Activated gamma-delta T cell (primary cell): ENCODE results near the gene IRX2.

Experiments used
- DNase-seq: peaks from one replicate; lab custom pipeline; 2025; lab: John Stamatoyannopoulos, UW

The IRX2 gene

GRCh38 chr5:2756211-2757152, 5.0 kb upstream of the IRX2 start:
- DNase-seq = no peak

DNA sequence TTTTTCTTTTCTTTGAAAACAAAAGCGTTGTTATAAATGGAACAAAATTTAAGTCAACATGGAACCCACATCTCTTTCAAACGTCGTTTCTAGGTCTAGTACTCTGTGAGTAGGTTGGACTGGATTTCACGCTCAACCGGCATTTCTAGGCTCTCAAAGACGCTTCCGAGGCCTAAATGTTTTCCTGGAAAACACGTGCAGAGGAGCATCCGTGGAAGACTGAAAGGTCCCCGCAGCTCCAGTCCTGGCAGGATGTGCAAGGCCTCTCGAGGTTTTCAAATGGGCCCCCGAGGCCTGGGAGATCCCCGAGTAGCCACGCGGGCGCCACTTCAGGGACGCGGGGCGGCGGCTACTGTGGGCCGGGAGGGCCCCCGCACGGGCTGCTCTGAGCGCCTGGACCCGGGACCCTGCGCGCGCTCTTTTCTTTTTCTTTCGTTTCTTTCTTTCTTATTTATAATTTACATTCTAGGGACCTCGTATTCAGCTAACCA, 4.2 kb upstream of the IRX2 start:
- DNase-seq = no peak

- DNase-seq = no peak
These were observed 3.7 kb upstream of the IRX2 start for GRCh38 chr5:2755076-2755680.

DNA sequence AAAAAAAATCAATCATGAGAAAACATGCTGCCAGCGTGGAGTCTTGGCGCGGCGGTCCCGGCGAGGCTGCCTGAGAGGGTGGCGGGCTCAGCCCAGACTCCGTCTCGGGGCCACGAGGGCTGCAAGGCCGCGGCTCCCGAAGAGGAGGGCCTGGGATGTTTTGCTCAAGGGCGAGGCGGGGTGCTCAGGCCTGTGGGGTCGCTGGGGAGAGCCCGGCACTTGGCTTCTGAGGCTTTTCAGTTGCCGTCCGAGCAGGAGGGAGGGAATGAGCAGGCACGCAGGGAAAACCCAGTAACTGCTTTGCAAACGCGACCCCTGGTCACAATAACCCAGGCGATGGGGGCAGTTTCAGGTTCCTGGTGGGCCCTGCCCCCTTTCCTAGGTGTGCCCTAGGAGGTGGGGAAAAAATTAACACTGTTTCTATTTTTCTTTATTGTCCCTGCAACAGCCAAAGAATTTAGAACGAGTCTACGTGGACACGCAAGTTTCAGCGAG, 3.2 kb upstream of the IRX2 start:
- DNase-seq = no peak

GRCh38 chr5:2753452-2754420, 2.3 kb upstream of the IRX2 start:
- DNase-seq = no peak

GRCh38 chr5:2752821-2753439, 1.5 kb upstream of the IRX2 start:
- DNase-seq = no peak

DNA sequence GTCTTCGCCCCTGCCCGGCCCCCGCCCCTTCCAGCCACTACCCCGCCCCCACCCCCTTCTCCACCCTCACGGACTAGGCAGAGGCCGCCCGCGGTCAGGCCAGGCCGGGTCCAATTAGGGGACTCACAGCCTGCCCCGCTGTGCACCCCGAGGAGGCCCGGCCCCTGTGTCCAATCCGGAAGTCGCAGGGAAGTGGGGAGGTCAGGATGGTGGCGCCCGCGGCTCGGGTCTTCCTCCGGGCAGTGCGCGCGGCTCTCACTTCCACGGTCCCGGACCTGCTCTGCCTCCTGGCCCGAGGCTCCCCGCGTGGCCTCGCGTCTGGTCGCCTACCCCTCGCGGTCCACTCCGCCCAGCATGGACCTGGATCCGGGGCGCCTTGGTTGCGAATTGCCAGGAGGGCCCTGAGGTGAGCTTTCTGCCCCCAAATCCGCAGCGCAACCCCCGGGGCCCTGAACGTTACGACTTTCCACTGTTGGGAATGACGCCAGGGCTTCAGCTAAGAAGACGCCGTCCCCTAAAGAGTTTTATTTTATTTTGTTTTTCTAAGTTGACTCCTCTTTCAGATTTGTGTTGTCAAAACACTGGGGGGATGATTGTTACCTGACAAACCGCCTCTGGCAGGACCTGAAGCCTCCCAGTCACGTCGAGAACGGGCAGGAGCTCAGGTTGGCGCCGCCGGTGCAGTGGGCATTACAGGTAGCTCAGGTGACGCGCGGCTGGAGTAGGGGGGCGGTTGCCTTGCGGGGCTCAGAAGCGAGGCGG, 763 bp upstream of the IRX2 start:
- no peak for DNase-seq

DNA sequence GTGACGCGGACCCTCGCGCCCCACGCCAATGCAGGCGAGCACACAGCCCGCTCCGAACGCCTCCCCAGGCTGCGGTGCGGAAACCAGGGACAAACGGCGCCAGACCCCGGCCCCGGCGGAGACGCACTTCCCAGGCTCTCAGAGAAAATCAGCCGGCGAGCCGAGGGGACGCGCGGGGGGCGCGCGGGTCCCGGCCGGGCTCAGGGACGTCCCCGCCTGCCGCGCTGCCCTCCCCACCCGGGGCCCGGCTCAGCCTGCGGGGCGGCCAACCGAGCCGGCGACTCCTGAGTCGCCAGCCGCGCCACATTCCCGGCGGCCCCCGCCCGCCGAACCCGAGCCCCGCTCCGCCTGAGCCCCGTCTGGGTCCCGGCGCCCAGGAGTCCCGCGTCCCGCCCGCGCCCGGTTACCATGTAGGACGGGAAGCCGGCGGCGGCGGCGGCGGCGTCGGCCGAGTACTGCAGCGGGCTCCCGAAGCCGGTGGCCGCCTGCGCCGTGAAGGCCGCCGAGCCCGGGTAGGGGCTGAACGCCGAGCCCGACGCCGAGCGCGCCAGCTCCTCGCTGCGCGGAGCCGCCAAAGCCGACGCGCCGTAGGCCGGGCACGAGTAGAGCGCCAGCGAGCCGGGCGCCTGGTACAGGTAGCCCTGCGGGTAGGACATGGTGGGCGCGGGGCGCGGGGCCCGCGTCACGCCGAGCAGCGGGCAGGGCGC, 566 bp downstream of the IRX2 start:
- DNase-seq = no peak

GRCh38 chr5:2750026-2750757, 1.3 kb downstream of the IRX2 start:
- no peak for DNase-seq

DNA sequence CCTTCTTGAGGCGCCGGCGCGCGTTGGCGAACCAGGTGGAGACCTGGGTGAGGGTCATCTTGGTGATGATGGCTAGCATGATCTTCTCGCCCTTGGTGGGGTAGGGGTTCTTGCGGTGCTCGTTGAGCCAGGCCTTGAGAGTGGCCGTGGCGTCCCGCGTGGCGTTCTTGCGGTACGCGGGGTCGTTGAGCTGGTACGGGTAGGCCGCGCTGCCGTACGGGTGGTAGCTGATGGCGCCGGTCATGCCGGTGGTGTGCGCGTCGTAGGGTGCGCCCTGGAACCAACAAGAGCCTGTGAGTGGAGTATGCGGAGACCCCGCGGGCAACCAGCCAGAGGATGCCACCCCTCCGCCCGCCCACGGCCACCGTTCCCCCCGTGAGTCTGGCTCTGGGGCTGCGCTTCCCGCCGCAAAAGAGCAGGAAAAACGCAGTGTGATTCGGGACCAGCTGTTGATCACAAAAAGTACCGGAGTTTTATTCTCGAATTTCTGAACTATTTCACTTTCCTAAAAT, 1.9 kb downstream of the IRX2 start:
- DNase-seq = no peak

- DNase-seq = no peak
These were observed 2.5 kb downstream of the IRX2 start for GRCh38 chr5:2748861-2749513.

DNA sequence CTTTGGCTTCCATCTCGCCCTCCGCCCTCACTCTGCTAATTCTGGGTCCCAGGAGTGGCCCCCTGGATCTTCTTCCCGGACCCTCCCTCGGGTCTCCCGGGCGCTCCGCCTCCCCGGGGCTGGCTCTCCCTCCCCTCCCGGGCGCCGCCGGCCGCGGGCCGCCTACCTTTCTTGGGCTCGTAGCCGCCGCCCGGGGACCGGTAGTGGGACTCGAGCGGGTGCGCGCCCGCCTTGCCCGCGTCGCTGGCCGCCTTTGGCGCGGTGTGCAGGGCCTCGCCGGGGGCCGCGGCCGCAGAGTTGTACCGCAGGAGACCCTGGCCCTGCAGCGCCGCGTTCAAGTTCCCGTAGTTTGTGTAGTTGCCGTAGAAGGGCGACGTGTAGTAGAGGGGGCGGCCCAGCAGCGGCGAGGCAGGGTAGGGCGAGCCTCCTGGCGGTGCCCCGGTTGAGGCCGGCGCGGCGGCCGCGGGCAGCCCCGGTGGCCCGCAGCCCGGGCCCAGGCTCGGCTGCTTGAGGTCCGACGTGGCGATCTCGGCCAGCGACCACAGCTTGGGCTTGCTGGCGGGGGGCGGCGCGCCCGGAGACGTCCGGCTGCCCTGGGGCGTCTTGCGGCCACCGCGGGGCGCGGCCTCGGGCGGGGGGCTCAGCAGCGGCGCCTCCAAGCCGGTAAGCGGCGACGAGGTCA, 3.2 kb downstream of the IRX2 start:
- no peak for DNase-seq

DNA sequence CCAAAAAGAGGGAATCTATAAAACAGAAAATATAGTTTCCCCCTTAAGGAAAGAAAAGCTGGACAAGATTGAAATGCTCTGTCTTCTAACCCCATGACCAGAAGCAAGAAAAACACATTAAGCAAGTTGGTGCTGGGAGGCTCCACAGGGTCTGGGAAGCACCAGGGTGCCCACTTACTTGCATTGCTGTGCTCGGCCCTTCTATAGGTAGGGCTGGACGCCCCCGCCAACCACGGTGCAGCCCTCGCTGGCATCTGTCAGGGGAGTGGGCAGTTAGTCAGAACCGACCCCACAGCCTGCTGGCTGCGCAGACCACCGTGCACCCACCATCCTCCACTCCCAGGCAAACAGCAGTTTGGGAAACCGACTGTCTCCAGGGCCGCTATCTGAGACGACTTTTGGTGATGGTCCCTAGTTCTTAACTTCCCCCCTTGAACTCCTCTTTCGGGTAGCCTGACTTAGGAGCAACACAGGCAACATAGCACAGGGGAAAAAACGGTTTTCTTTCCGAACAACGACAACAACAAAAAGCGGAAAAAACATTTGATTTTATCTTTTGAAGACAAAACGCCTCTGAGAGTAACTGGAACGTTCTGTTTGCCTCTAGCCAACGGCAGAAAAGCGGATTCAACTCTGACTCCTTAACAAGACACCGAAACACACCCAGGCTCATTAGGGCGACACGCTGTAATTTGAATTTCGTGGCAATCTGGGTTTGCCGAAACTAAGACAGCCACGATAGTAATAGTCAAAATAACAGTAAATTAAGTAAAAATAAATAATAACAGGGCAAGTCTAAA, 3.9 kb downstream of the IRX2 start:
- DNase-seq = no peak

GRCh38 chr5:2746561-2747032, 4.9 kb downstream of the IRX2 start:
- no peak for DNase-seq

- DNase-seq = no peak
These were observed 7.0 kb downstream of the IRX2 start for GRCh38 chr5:2744485-2744884.

DNA sequence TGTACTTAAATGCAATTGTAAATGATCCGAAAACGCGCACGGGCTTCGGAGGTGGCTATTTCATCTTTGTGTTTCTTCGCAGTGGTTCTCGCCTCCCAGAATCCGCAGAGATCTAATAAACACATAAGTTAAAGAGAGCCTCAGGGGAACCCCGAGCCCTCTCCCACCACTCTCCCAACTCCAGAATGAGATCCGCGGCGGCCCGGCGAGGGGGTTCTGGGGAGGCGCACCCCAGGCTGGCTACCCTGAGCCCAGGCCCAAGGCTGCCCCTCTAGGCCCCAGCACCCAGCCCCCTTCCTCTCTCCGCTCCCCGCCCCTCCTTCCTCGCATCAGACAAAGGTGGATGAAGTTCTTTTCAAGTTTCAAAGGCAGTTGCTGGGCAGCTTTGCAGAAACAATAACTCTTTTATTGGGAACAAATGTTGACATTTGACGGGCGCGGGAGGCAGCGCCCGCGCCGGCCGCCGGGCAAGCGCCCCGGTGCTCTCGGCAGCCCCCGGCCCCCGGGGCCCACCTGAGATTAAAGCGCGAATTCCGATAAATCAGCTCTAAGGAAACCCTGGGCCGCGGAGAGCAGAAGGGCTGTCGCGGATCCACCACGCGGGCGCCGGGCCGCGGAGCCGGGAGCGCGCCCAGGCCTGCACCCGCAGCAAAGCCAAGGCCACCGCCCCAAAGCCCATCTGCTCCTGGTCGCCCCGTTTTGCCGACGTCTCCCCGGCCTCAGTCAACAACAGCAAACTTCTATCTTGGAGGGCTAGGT, 8.4 kb downstream of the IRX2 start:
- DNase-seq = no peak
